Suprapubic skin (tissue), 4 donors: ENCODE measurements around the gene RAET1E. TPM values are rescaled to one million over a fixed set of nuclear protein-coding genes. Genes with fewer than 3 reads are reported as not detected.
"Not testable (repeated sequence)": the region's sequence is repeated elsewhere in the genome, so short reads cannot be mapped to it uniquely, and the experiment has no call there.

ENCODE experiments used
- DNase-seq, 2 donors: peaks; one replicate each; pipeline ENCODE4 v3.0.0-alpha.2; 2019; ENCODE audit warnings: low spot score in 2 of 2
- H3K27ac ChIP-seq: fragments of 200-600 bp; sonication (generic); one replicate; pipeline ENCODE4 v1.5.1; 2019
- H3K27me3 ChIP-seq: fragments of 200-600 bp; sonication (generic); one replicate; pipeline ENCODE4 v1.5.1; 2019
- H3K36me3 ChIP-seq: fragments of 200-600 bp; sonication (generic); one replicate; pipeline ENCODE4 v1.5.1; 2019
- H3K4me1 ChIP-seq: fragments of 200-600 bp; sonication (generic); one replicate; pipeline ENCODE4 v1.5.1; 2019
- H3K4me3 ChIP-seq: fragments of 200-600 bp; sonication (generic); one replicate; pipeline ENCODE4 v1.5.1; 2019; ENCODE audit warnings: mild to moderate bottlenecking
- H3K9me3 ChIP-seq: fragments of 200-600 bp; sonication (generic); one replicate; pipeline ENCODE4 v1.5.1; 2019
- EP300 ChIP-seq: sonication (generic); formaldehyde crosslinking; IDR thresholded peaks from one replicate; pipeline ENCODE4 v1.6.1; 2017; ENCODE audit warnings: antibody characterized with exemption
- POLR2A ChIP-seq, 2 donors: fragments of 450-650 bp; IDR thresholded peaks; one replicate each; pipeline ENCODE4 v1.6.1; 2017; ENCODE audit warnings: antibody characterized with exemption in 2 of 2, mild to moderate bottlenecking in 2 of 2, moderate library complexity in 2 of 2
- POLR2AphosphoS5 ChIP-seq, 3 donors: sonication (generic); formaldehyde crosslinking; IDR thresholded peaks; one replicate each; pipeline ENCODE4 v1.6.1; 2017; ENCODE audit warnings: antibody characterized with exemption in 3 of 3
- WGBS: methylation state at CpG from one replicate; pipeline ENCODE4 v1.1.5; 2018; 5-methylcytosine and 5-hydroxymethylcytosine counted together
- total RNA-seq, 4 donors: library from RNA; depleted of rRNA; stranded (reverse); fragments of >200 nt; gene quantifications; one replicate each; pipeline ENCODE4 v1.1.0, GENCODE V29; 2016
- TF ChIP-seq, protein P1 (sequence below), 2 donors: fragments of 200-600 bp in 1 of 2; fragments of 450-650 bp in 1 of 2; sonication (generic) in 1 of 2; IDR thresholded peaks; one replicate each; pipeline ENCODE4 v1.5.1; 2016 to 2019; ENCODE audit warnings: antibody characterized with exemption in 2 of 2, mild to moderate bottlenecking in 1 of 2, moderate library complexity in 1 of 2

Gene RAET1E
- total RNA-seq, 4 donors from 2014 or later: 14.4 to 46.8 (median 22.8) TPM

DNA sequence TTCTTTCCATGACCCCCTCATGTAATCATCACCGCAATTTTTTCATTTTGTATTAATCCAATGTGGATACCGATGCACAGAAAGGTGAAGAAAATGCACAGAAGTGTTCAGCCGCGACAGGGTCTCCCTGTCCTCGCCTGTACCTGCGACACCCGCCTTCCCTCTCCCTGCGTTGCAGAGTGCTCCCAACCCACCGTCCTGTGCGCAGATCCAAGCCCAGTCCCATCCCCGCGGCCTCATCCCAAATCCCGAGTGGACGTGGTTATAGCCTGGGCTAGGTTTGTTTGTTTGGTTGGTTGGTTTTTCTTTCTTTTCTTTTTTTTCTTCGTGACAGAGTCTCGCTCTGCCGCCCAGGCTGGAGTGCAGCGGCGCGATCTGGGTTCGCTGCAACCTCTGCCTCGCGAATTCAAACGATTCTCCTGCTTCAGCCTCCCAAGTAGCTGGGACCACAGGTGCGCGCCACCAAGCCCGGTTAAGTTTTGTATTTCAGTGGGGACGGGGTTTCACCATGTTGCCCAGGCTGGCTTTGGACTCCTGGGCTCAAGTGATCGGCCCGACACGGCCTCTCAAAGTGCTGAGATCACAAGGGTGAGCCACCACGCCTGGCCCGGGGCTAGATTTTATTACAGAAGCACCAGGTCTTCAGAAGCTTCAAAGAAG lies 25.5 kb upstream of the RAET1E start:
- 25% methylated on average over 32 of the region's 33 CpGs for WGBS
- DNase-seq: peak in 1 of 2 donors; percentile 47
- H3K27ac ChIP-seq: no peak overlapping the region

DNA sequence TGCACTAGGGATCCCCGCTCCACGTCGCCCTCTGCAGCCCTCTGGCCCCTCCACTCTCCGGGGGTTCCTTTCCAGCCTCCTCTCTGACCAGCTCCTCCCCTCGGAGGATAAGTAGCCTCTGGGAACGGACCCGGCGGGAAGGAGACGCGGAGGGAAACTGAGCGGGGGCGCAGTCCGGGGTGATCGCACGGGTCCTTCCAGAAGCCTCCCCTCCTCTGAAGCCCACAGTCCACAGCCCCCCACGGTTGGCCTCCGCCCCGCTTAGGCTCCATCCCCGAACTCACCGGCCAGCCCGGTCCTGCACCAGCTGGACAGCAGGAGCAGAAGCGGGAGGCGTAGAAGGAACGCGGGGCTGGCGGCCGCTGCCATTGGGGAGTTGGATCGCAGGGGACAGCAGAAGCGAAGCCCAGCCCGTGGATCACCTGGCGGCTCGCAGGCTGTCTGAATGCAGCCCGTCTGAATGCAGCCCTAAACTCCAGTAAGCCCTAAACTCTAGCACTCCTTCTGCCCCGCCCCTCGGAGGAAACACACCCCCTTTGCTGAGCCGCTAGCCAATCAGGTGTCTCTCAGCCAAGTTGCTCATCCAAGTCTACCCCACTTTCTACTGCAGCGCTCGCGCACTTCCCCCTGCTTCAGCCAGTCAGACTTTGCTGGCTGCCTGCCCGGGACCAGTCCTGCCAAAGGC lies 24.9 kb upstream of the RAET1E start, which contains the start of gene RAET1G:
Gene RAET1G (minus strand): TSS at position 480 of the 685 bp plus-strand sequence. CDS start 111 bp downstream, at position 369.
- DNase-seq: peak; percentile 94
- TF ChIP-seq POLR2A (IDR thresholded peaks at IDR 0.05): no peak
- TF ChIP-seq POLR2AphosphoS5 (IDR thresholded peaks at IDR 0.05): no peak
- TF ChIP-seq, protein P1, sequence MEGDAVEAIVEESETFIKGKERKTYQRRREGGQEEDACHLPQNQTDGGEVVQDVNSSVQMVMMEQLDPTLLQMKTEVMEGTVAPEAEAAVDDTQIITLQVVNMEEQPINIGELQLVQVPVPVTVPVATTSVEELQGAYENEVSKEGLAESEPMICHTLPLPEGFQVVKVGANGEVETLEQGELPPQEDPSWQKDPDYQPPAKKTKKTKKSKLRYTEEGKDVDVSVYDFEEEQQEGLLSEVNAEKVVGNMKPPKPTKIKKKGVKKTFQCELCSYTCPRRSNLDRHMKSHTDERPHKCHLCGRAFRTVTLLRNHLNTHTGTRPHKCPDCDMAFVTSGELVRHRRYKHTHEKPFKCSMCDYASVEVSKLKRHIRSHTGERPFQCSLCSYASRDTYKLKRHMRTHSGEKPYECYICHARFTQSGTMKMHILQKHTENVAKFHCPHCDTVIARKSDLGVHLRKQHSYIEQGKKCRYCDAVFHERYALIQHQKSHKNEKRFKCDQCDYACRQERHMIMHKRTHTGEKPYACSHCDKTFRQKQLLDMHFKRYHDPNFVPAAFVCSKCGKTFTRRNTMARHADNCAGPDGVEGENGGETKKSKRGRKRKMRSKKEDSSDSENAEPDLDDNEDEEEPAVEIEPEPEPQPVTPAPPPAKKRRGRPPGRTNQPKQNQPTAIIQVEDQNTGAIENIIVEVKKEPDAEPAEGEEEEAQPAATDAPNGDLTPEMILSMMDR (IDR thresholded peaks at IDR 0.05): no peak
- TF ChIP-seq EP300: no peak
- no peaks in the 10 kb centered on the region for H3K9me3 ChIP-seq
- no peaks in the 10 kb centered on the region for H3K36me3 ChIP-seq
- 0% methylated on average over 28 of the region's 40 CpGs for WGBS
- peaks cover 3% of the 10 kb centered on the region for H3K27me3 ChIP-seq
- H3K4me3 ChIP-seq: peak within 1 kb of the TSS; percentile 55
- no peak within 1 kb of the TSS for H3K27ac ChIP-seq
- peaks cover 29% of the 10 kb centered on the region for H3K4me1 ChIP-seq

More for the DNA sequence above, 25.5 kb upstream of the RAET1E start:
- Histone ChIP-seq H3K4me3 (peak overlapping the region; percentile 55), H3K36me3 (no peaks in the 10 kb centered on the region), H3K27me3 (peaks cover 4% of the 10 kb centered on the region), H3K4me1 (peaks cover 29% of the 10 kb centered on the region), H3K9me3 (no peaks in the 10 kb centered on the region)
- no peak for TF ChIP-seq POLR2A (IDR thresholded peaks at IDR 0.05)
- TF ChIP-seq, protein P1 (IDR thresholded peaks at IDR 0.05): no peak
- no peak for TF ChIP-seq POLR2AphosphoS5 (IDR thresholded peaks at IDR 0.05)

GRCh38 chr6:149922091-149922490 lies 24.2 kb upstream of the RAET1E start:
- not testable (repeated sequence) for H3K36me3 ChIP-seq
- H3K4me3 ChIP-seq: peak overlapping the region; percentile 55

GRCh38 chr6:149921361-149921760 lies 23.4 kb upstream of the RAET1E start:
- H3K36me3 ChIP-seq: no peaks in the 10 kb centered on the region
- peak in 1 of 2 donors; percentile 47 for DNase-seq
- TF ChIP-seq POLR2A (IDR thresholded peaks at IDR 0.05): no peak
- no peak for TF ChIP-seq EP300
- TF ChIP-seq, protein P1 (IDR thresholded peaks at IDR 0.05): no peak
- TF ChIP-seq POLR2AphosphoS5 (IDR thresholded peaks at IDR 0.05): no peak
- no peak overlapping the region for H3K4me3 ChIP-seq
- no peaks in the 10 kb centered on the region for H3K27me3 ChIP-seq
- H3K27ac ChIP-seq: no peak overlapping the region
- WGBS: 95% methylated on average over 4 of the region's 6 CpGs
- H3K4me1 ChIP-seq: peaks cover 26% of the 10 kb centered on the region
- no peaks in the 10 kb centered on the region for H3K9me3 ChIP-seq

More at GRCh38 chr6:149922091-149922490, 24.2 kb upstream of the RAET1E start:
- not testable (repeated sequence) for H3K9me3 ChIP-seq, H3K27me3 ChIP-seq, H3K27ac ChIP-seq
- 63% methylated on average over 5 of the region's 5 CpGs for WGBS
- DNase-seq: peak in 1 of 2 donors; percentile 74
- peaks cover 29% of the 10 kb centered on the region for H3K4me1 ChIP-seq

GRCh38 chr6:149919834-149920225 lies 21.9 kb upstream of the RAET1E start:
- Histone ChIP-seq H3K9me3 (no peaks in the 10 kb centered on the region), H3K36me3 (no peaks in the 10 kb centered on the region), H3K27ac (no peak overlapping the region), H3K4me3 (no peak overlapping the region), H3K27me3 (no peaks in the 10 kb centered on the region), H3K4me1 (peaks cover 15% of the 10 kb centered on the region)
- peak; percentile 30 to 43 for DNase-seq
- 93% methylated on average over 4 of the region's 4 CpGs for WGBS
- TF ChIP-seq, protein P1 (IDR thresholded peaks at IDR 0.05): no peak
- no peak for TF ChIP-seq POLR2A (IDR thresholded peaks at IDR 0.05)
- no peak for TF ChIP-seq EP300
- no peak for TF ChIP-seq POLR2AphosphoS5 (IDR thresholded peaks at IDR 0.05)

GRCh38 chr6:149919126-149919833 lies 21.4 kb upstream of the RAET1E start:
- 91% methylated on average over 11 of the region's 11 CpGs for WGBS
- not testable (repeated sequence) for H3K36me3 ChIP-seq, H3K9me3 ChIP-seq, H3K27me3 ChIP-seq, H3K27ac ChIP-seq, H3K4me3 ChIP-seq
- DNase-seq: peak in 1 of 2 donors; percentile 22
- peaks cover 11% of the 10 kb centered on the region for H3K4me1 ChIP-seq
